ENCODE measurements around the gene DOC2B. TPM values are rescaled to one million over a fixed set of nuclear protein-coding genes. Genes with fewer than 3 reads are reported as not detected.
"Not testable (repeated sequence)": the region's sequence is repeated elsewhere in the genome, so short reads cannot be mapped to it uniquely, and the experiment has no call there.

DOC2B gene
- 5.0 and 6.6 TPM in 2 replicates for total RNA-seq

DNA sequence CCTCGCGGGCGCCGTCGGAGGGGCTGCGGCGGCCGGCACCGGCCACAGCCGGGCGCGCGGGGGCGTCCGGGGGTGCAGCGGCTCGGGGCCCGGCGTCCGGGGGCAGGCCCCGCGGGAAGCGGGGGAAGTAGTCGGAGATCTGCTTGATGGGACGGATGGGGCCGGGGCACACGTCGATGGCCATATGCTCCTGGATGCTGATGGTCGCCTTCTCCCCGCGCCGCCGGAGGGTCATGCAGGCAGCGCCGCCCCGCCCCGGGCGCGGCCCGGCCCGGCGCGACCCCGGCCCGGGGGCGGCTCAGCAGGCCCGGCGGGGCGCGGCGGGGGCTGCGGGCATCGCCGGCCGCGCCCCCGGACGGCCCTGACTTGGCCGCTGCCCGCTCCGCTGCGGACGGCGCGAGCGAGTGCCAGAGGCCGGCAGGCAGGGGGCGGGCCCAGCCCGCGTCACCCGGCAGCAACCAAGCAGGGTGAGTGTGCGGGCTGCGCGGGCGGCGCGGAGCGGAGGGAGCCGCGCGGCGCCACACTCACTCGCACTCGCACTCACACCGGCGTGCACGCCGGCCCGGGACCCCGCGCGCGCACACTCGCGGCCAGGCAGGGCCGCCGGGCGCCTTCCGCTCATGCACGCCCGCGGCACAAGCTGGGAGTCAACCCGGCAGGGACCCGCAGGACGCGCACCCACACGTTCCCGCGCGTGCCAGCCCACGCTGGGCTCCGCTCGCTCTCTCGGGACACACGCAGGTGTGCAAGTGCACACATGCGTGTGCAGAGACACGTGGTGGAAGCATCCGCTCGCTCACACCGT, at the start of gene DOC2B:
TSS of gene DOC2B (minus strand) at position 406 of the 805 bp plus-strand sequence. CDS start at position 235, 171 bp downstream.
- intact Hi-C loops (cut with micrococcal nuclease): no loop called here

DNA sequence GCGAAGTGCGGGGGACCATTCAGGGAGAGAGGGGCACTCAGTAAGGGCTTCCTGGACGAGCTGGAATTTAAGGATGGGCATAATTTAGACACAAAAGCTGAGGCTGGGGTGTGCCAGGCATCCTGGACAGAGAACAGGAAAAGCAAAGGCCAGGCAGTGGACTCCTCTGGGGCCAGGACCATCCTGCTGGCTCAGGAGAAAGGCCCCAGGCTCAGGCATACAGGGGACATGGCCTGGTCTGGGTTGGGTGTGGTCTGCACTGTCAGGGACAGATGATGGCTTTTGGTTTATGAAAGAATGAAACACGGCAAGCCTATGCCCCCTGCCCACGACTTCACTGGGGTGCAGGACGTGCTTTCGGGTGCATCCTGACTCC, 48.9 kb upstream of the DOC2B start:
- intact Hi-C loops (cut with micrococcal nuclease): no loop called here

DNA sequence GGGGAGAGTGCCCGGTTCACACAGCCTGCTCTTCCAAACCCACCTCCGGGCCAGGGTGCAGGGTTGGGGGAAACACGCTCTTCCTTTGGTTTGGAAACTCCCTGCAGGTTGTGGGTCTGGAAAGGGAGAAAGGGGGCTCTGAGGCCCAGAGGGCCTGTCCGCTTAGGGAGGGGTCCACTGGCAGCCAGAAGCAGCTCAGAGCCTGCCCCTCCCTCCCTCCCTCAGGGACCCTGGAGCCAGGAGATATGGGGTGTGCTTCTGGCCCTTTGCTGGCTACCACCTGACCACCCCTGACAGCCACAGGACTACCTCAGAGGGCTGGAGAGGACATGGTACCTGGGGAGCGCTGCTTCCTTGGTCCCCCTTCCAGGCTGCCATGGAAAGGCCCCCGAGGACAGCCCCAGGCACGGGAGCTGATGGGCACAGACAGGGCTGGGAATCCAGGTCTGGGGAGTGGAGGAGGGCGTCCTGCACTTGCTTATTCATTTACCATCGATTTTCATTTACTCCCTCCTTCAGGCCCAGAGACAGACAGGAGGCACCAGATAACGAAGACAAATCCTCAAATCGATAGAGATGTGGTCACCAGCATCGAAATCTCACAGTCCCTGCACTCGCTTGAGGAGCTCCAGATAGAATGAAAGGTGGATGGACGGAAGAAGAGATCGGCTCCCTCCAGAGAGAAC, 48.4 kb upstream of the DOC2B start:
- intact Hi-C loops (cut with micrococcal nuclease): no loop called here

DNA sequence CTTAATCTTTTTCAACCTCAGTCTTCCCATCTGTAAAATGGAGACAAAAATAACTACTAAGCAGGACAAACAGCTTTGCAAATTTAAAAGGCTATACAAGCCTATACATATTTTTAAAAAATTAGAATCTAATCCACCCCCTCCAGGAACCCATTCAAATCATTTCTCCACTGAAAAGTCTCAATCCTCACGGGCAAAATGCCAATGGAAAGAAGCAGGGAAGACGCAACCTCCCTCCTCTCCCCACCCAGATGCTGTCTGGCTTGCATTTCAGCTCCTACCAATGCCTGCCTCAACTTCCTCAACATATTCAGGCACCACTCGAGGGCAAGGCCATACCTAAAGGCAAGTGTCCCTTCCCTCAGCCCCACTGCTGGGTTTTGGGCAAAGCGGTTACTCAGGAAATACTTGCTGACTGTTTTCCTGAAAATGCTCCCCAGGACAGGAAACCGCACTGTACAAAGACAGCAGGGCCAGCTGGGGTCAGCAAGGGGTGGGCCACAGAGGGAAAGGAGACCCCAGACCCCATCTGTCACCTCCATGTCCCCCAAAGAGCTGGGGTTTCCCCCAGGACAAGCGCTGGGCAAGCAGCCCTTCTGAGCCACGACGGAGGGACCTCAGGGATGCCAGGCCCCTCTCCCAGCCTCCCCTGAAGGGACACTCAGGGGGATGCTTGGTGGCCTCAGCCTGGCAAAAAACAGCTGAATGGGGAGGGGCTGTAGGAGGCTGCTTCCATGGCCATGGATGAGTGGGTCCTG, 47.7 kb upstream of the DOC2B start:
- intact Hi-C loops (cut with micrococcal nuclease): no loop called here

DNA sequence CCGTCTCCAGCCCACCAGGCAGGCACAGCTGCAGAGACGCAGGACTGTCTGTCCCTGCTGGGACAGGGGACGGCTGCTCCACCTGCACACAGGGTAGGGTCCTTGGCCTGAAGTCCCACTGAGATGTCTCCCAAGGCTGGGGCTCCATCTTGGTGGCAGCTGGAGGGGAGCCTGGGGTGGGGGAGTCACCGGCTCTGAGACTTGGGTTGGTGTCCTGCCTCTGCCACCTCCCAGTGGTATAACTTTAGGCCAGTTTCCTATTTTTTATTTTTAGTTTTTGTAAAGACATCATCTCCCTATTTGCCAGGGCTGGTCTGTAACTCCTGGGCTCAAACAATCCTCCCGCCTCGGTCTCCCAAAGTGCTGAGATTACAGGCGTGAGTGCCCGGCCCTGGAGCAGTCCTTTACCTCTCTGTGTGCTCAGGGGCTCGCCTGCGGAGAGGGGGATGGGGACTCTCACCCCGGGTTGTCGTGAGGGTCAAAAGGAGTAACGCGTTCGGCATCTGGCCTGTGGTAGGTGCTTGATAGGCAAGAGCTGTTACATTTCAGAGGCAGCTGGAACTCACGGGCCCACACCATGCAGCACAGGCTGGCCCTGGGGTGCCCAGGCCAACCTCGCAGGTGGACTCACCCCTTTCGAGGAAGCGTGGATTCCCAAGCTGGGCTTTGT, 46.6 kb upstream of the DOC2B start:
- intact Hi-C loops (cut with micrococcal nuclease): no loop called here

DNA sequence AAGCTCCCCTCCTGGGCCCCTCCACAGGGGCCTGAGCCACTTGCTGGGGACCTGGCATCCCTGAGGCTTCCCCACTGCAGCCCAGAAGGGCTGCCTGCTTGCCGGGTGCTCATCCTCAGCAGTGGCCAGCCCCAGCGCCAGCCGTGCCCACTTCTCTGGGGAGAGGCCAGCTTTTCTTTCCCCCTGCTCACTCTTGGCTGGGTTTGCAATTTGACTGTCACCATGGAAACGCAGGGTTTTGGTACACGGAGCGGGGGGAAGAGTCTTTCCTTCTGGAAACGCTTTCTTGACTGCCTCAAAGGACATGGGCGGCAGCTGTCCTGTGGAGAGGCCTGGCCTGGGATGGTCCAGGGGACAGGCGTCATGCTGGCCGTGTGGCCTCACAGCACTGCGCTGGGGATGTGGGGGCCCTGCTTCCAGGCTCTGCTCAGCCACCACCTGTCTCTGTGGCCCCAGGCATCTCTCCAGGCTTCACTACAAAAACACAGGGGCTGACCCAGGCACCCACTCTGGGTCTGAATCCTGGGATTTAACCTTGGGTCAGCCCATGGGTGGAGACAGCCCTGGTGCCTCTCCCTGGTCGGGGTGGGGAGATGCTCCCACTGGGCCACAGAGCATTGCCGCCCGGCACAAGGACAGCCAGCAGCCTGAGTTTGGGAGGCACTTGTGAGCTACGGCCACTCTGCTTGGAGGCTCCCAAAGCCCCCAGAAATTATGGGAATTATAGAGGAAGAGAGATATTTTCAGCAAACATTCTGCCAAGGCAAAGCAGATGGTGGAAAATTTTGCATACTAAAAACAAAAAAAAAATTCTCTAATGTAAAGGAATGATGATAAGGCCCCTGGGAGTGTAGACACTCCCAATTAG, 45.9 kb upstream of the DOC2B start:
- intact Hi-C loops (cut with micrococcal nuclease): no loop called here

DNA sequence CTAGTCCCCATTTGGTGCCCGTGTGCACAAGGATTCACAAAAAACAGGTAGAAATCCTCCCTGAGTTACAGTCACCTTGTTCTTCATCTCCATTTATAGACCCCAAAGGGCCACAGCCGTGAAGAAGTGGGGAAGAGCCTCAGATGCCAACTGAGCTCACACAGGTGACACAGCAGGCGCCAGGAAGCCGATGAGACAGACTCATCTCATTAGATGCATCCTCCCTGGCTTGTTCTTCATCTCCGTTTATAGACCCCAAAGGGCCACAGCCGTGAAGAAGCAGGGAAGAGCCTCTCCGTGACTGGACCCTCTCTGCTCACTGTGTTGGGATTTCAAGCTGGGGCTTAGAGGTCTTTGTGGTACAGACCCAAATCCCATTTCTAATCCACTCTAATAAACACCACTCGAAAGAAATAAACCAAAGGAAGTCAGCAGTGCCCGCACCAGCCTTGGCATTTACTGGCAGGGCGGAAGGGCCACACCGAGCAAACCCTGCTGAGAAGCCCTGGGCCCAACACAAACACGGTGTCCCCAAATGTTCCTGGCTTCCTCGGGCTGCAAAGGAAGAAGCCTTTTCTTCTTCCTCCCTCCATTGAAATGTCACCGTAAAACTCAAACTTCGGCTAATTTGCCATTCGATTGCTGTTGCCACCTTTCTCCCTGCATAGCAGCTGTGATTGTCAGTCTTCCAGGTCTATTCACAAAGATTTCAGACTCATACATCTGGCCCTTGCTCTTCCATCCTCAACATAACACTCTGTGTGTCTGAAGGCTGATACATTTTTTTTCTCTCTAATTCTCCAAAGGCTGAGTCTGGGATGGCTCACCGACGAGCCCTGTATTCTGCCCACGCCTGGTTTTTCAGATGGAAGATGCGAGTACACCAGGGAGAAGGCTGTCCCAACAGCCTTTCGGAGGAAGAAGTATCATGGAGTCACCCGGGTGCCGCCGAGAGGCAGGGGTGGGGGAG, 44.9 kb upstream of the DOC2B start:
- intact Hi-C loops (cut with micrococcal nuclease): no loop called here

DNA sequence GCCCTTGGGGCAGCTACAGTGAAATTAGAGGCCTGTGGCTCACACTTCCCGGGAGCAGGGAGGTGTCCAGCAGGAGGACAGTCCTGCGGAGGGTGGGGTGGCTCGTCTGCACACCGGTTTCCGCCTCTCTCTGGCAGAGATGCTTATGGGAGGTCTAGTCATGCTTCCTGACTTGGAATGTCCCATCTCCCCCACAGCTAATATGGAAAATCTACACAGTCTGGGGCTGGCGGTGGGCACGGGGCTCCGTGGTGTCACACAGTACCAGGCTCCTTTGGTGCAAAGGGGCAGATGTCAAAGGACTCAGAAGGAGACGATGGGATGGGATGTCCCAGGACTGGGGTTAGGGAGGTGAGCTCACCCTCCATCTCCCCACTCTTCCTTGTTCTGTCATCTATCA, 44.1 kb upstream of the DOC2B start:
- intact Hi-C loops (cut with micrococcal nuclease): no loop called here

DNA sequence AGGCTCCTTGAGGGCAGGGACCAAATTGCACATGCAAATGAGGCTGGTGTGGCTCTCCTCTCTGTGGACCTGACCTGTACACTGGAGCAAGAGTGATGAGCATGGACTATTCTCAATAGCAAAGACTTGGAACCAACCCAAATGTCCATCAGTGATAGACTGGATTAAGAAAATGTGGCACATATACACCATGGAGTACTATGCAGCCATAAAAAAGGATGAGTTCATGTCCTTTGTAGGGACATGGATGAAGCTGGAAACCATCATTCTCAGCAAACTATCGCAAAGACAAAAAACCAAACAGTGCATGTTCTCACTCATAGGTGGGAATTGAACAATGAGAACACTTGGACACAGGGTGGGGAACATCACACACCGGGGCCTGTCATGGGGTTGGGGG, 43.1 kb upstream of the DOC2B start:
- intact Hi-C loops (cut with micrococcal nuclease): not testable (repeated sequence)

DNA sequence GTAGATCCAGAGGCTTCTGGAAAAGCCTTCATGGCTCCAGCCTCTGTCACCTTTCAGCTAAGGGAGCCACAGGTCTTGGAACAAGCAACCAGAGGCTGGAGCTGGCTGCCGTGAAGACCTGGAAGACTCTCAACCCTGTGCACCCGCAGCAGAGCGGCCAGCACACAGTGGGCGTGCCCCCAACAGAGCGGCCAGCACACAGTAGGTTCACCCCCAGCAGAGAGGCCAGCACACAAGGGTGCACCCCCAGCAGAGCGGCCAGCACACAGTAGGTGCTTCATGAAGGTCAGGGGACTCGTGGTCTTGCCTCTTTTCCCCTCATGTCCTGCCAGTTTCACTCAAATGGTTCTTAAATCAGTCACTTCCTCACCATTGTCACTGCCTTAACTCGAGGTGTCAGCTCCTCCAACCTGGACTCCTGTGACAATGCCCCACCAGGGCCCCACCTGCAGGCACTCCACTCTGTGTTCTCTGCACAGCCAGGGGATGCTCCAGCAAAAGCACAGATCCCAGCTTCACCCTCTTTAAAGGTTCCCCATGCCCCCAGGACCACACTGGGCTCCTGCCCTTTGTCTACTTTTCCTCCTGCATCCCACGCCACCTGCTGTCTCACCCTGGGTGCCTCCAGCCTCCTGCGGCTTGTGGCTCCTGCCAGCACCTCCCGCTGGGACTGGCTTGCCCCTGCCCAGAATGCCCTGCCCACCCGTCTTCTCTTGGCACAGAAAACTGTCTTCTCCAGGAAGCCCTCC, 42.4 kb upstream of the DOC2B start:
- intact Hi-C loops (cut with micrococcal nuclease): no loop called here

DNA sequence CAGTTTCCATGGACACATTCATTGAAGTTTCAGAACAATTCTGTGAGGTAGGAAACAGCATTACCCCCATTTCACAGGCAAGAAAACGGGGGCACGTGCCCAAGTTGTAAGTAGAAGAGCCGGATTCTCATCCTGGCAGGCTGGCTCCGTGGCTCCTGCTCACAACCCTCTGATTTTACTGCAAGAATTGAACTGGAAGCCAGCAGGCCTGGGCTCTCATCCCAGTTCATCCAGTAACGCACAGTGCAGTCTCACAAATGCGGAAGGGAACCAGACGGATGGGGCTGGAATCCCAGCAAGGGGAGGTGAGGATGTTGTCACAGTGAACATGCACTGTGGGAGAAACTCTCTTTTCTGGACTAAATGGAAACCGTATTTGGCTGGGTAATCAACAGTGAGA, 40.7 kb upstream of the DOC2B start:
- intact Hi-C loops (cut with micrococcal nuclease): no loop called here

DNA sequence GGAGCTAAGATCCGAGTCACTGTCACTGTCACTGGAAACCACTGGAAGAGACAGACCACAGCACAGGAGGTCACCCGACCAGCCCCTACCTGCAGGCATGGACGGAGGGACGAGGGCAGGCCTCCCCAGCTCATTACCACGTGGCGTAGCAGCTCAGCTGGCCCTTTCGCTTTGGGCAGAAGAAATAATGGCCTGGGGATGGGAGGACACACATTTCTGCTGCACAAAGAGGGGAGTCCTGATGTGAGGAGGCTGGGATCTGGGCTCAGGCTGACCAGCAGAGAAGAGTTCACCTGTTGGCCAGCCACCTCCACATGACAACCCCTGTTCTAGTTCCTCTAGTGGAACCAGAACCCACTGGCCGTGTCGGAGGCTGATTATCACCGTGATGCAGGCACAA, 38.2 kb upstream of the DOC2B start:
- intact Hi-C loops (cut with micrococcal nuclease): no loop called here

DNA sequence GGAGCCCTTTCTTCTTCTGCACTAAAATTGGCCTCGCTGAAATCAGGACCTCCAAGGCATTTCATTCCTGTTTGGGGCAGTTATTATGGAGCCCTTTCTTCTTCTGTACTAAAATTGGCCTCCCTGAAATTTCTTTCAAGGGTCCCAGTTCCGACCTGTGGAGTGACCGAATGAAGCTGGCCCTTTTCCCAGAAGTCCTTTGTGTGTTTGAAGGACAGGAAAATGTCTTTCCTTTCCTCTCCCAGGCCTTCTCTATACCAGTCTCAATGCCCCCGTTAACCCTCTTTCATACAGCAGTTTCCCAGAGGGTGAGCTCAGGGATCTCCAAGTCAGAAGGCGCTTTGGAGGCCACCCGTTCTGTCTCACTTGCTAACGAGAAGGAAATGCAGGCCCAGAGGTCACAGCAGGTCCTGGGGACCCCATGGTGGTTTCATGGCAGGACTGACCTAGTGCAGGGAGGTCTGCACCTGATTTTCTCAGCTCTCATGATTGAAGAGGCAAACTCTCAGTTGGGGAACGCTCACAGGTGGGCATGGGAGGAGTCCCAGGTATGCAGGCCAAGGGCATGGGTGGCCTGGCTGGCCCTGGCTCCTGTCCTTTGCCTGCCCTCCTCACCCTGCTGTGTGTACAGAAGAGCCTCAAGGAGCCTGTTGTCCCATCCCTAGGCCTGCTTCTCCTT, 37.1 kb upstream of the DOC2B start:
- intact Hi-C loops (cut with micrococcal nuclease): no loop called here

DNA sequence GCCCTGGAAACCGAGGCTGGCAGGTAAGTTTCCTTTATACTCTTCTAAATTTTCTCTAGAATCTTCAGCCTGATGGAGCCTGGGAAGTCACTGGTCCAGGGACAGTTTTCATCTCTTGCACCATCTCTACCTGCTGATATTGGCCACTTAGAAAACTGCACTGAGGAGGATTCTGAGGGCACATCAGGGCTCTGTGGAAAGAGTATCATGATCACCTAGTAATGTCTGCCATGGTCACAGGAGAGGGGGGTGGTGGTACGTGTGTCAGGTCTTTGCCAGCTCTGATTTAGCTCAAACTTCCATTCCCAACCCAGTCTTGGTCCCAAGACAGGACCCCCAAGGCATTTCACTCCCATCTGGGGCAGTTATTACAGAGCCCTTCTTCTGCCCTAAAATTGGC, 35.2 kb upstream of the DOC2B start:
- intact Hi-C loops (cut with micrococcal nuclease): no loop called here

DNA sequence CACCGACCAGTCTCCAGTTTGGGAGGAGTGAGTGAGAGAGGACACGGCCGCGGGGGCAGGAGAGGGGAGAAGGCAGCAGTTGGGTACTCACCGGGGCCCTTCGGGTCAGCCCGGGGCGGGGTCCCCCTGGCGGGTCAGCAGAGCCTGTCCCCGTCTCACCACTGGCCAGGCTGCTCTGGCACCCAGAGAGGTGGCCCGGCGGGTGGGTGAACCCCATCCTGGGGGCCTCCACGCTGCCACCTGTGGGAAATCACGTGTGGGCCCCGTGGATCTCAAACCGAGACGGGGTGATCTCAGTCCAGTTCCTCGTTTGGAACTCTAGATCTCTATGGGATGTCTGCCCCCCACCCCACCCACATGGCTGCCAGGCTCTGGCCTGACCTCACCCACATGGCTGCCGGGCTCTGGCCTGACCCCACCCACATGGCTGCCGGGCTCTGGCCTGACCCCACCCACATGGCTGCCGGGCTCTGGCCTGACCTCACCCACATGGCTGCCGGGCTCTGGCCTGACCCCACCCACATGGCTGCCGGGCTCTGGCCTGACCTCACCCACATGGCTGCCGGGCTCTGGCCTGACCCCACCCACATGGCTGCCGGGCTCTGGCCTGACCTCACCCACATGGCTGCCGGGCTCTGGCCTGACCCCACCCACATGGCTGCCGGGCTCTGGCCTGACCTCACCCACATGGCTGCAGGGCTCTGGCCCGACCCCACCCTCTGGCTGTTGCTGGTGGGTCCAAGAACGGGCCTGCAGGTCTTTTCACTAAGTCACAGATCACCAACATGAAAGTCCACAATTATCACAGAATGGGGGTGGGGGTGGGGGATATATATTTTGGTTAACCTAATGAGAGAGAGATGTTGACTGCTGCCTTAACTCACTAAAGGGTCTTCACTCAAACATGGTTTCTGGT, 34.4 kb upstream of the DOC2B start:
- intact Hi-C loops (cut with micrococcal nuclease): not testable (repeated sequence)

DNA sequence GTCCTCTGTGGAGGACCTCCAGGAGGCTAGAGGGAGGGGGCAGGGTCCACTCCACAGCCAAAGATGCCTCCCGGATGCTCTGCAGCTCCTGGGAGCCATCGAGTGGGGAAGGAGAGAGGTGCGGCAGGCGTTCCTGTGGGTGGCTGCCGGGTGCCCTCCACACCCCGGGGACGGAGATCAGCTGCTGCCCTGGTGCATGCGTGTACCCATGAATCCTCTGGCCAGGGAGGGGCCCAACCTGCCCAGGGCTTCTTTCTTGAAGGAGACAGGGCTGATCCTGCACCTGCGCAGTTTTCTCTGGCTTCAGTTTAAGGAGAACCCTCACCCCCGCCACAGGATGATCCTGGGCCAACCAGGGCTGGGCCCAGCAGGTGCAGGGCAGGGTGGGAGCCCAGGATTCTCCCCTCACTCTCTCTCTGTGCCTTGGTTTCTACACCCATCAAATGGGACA, 33.5 kb upstream of the DOC2B start:
- intact Hi-C loops (cut with micrococcal nuclease): no loop called here
